ENCODE results near the gene CTDSPL.
A peak's percentile ranks its signal among the peaks of the same experiment; 100 is the strongest.

CTDSPL gene

GRCh38 chr3:37988931-37989525, 127.3 kb downstream of the CTDSPL start:
- Histone ChIP-seq H3K4me3 (no peak overlapping the region), H3K27me3 (no peaks in the 10 kb centered on the region), H3K4me1 (peaks cover 0 to 16% (median 2%) of the 10 kb centered on the region in 4 donors), H3K9me3 (no peaks in the 10 kb centered on the region), H3K27ac (no peak overlapping the region), H3K36me3 (peaks cover 5 to 10% (median 9%) of the 10 kb centered on the region in 3 donors)
- intact Hi-C loops (cut with DNase I; ENCODE audit: low total_unique reads), result no loop called here
- no peak for TF ChIP-seq CTCF (IDR thresholded peaks at IDR 0.05)
- peak in 1 of 2 donors; percentile 34 for DNase-seq

GRCh38 chr3:37989821-37990480, 128.3 kb downstream of the CTDSPL start:
- TF ChIP-seq CTCF (IDR thresholded peaks at IDR 0.05), result no peak

GRCh38 chr3:37990527-37990926, 128.8 kb downstream of the CTDSPL start, which contains the start of gene VILL:
TSS of gene VILL (plus strand) at chr3:37990786. CDS start at chr3:37993673, 2,887 bp downstream.
- Histone ChIP-seq H3K4me3 (no peak within 1 kb of the TSS), H3K9me3 (no peaks in the 10 kb centered on the region), H3K36me3 (no peaks in the 10 kb centered on the region), H3K27me3 (no peaks in the 10 kb centered on the region), H3K27ac (no peak within 1 kb of the TSS), H3K4me1 (peaks cover 0 to 17% (median 6%) of the 10 kb centered on the region in 4 donors)
- DNase-seq, result peak in 1 of 2 donors; percentile 65
- no peak for TF ChIP-seq CTCF (IDR thresholded peaks at IDR 0.05)
- intact Hi-C loops (cut with DNase I; ENCODE audit: low total_unique reads), result no loop called here

More at GRCh38 chr3:37989821-37990480, 128.3 kb downstream of the CTDSPL start:
- DNase-seq, result peak in 1 of 2 donors; percentile 60
- H3K4me3 ChIP-seq, result no peak overlapping the region
- H3K27me3 ChIP-seq, result no peaks in the 10 kb centered on the region
- no peaks in the 10 kb centered on the region for H3K9me3 ChIP-seq
- peaks cover 0 to 17% (median 6%) of the 10 kb centered on the region in 4 donors for H3K4me1 ChIP-seq
- no peak overlapping the region for H3K27ac ChIP-seq
- intact Hi-C loops (cut with DNase I; ENCODE audit: low total_unique reads), result no loop called here
- H3K36me3 ChIP-seq, result peaks cover 0 to 1% (median 0%) of the 10 kb centered on the region in 3 donors

GRCh38 chr3:37991109-37991508, 129.4 kb downstream of the CTDSPL start:
- Histone ChIP-seq H3K9me3 (no peaks in the 10 kb centered on the region), H3K27ac (no peak overlapping the region), H3K4me1 (peaks cover 0 to 17% (median 6%) of the 10 kb centered on the region in 4 donors), H3K36me3 (no peaks in the 10 kb centered on the region), H3K4me3 (no peak overlapping the region), H3K27me3 (no peaks in the 10 kb centered on the region)
- intact Hi-C loops (cut with DNase I; ENCODE audit: low total_unique reads), result no loop called here
- peak in 1 of 2 donors; percentile 37 for DNase-seq
- no peak for TF ChIP-seq CTCF (IDR thresholded peaks at IDR 0.05)

- Histone ChIP-seq H3K9me3 (no peaks in the 10 kb centered on the region), H3K4me1 (peaks cover 0 to 19% (median 6%) of the 10 kb centered on the region in 4 donors), H3K4me3 (no peak overlapping the region), H3K36me3 (no peaks in the 10 kb centered on the region), H3K27me3 (no peaks in the 10 kb centered on the region), H3K27ac (no peak overlapping the region)
- intact Hi-C loops (cut with DNase I; ENCODE audit: low total_unique reads), result no loop called here
- TF ChIP-seq CTCF (IDR thresholded peaks at IDR 0.05), result no peak
- DNase-seq, result peak in 1 of 2 donors; percentile 47
These were observed 130.1 kb downstream of the CTDSPL start for GRCh38 chr3:37991823-37992222.

Data from tibial artery (tissue), 4 donors.